Measurements from ENCODE around the gene MUC5AC. TPM values are rescaled to one million over a fixed set of nuclear protein-coding genes. Genes with fewer than 3 reads are reported as not detected.

The MUC5AC gene
- total and polyA plus RNA-seq, 7 experiments from 2014 or later, result not detected

- H3K4me3 ChIP-seq (ENCODE audit: low read length), result no peak overlapping the region
- no peaks in the 10 kb centered on the region for H3K4me1 ChIP-seq (ENCODE audit: control insufficient read depth in 2 of 2, insufficient read depth in 2 of 2, low read length in 2 of 2)
- no peak overlapping the region for H3K27ac ChIP-seq (ENCODE audit: low read depth, low read length)
- H3K9me3 ChIP-seq (ENCODE audit: control insufficient read depth in 2 of 3, low read length in 3 of 3), result no peaks in the 10 kb centered on the region
- POLR2A ChIA-PET, result no interaction called here
- intact Hi-C loops (cut with micrococcal nuclease), result no loop called here
- DNase-seq (no peak), ATAC-seq (no peak)
- Mint-ChIP-seq H3K4me1 (no peaks in the 10 kb centered on the region), H3K4me3 (no peak overlapping the region), H3K36me3 (no peaks in the 10 kb centered on the region), H3K27me3 (peaks cover 0 to 15% (median 0%) of the 10 kb centered on the region in 5 donors), H3K27ac (no peak overlapping the region), H3K9me3 (no peaks in the 10 kb centered on the region)
- H3K36me3 ChIP-seq (ENCODE audit: control insufficient read depth in 2 of 3, insufficient read depth in 3 of 3, low read length in 3 of 3), result no peaks in the 10 kb centered on the region
- CTCF ChIA-PET, result no interaction called here
- H3K27me3 ChIP-seq (ENCODE audit: control insufficient read depth in 2 of 2, insufficient read depth in 2 of 2, low read length in 2 of 2), result no peaks in the 10 kb centered on the region
Observed at GRCh38 chr11:1196516-1197391, 39.0 kb downstream of the MUC5AC start.

DNA sequence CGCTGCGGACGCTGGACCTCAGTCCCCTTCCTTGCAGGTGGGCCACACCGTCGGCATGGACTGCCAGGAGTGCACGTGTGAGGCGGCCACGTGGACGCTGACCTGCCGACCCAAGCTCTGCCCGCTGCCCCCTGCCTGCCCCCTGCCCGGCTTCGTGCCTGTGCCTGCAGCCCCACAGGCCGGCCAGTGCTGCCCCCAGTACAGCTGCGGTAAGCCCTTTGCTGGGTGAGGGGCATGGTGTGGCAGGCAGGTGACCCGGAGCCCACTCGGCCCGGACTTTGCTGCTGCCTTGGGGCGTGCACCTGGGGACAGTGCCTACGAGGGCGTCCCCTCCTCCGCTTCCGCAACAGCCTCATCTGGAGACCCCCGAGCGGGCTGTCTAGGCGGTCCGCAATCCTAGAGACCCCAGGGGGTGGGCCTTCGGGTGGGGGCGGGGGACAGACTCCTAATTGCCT is 39.7 kb downstream of the MUC5AC start:
- Histone ChIP-seq H3K4me1 (ENCODE audit: control insufficient read depth in 2 of 2, insufficient read depth in 2 of 2, low read length in 2 of 2) (no peaks in the 10 kb centered on the region), H3K36me3 (ENCODE audit: control insufficient read depth in 2 of 3, insufficient read depth in 3 of 3, low read length in 3 of 3) (no peaks in the 10 kb centered on the region), H3K27ac (ENCODE audit: low read depth, low read length) (no peak overlapping the region), H3K9me3 (ENCODE audit: control insufficient read depth in 2 of 3, low read length in 3 of 3) (no peaks in the 10 kb centered on the region), H3K27me3 (ENCODE audit: control insufficient read depth in 2 of 2, insufficient read depth in 2 of 2, low read length in 2 of 2) (no peaks in the 10 kb centered on the region), H3K4me3 (ENCODE audit: low read length) (no peak overlapping the region)
- CTCF ChIA-PET, result no interaction called here
- H3K36me3 Mint-ChIP-seq, result no peaks in the 10 kb centered on the region
- no peak for DNase-seq
- no peak overlapping the region for H3K27ac Mint-ChIP-seq
- ATAC-seq, result no peak
- peaks cover 0 to 9% (median 0%) of the 10 kb centered on the region in 5 donors for H3K27me3 Mint-ChIP-seq
- no peak overlapping the region for H3K4me3 Mint-ChIP-seq
- H3K4me1 Mint-ChIP-seq, result no peaks in the 10 kb centered on the region
- intact Hi-C loops (cut with micrococcal nuclease), result no loop called here
- POLR2A ChIA-PET, result no interaction called here
- no peaks in the 10 kb centered on the region for H3K9me3 Mint-ChIP-seq

GRCh38 chr11:1197886-1198560 is 40.3 kb downstream of the MUC5AC start:
- POLR2A ChIA-PET, result no interaction called here

GRCh38 chr11:1198561-1199240 is 40.9 kb downstream of the MUC5AC start:
- Mint-ChIP-seq H3K27me3 (peaks cover 0 to 4% (median 0%) of the 10 kb centered on the region in 5 donors), H3K4me3 (no peak overlapping the region), H3K27ac (no peak overlapping the region), H3K4me1 (no peaks in the 10 kb centered on the region), H3K9me3 (no peaks in the 10 kb centered on the region), H3K36me3 (no peaks in the 10 kb centered on the region)
- H3K9me3 ChIP-seq (ENCODE audit: control insufficient read depth in 2 of 3, low read length in 3 of 3), result no peaks in the 10 kb centered on the region
- no peak overlapping the region for H3K4me3 ChIP-seq (ENCODE audit: low read length)
- H3K27me3 ChIP-seq (ENCODE audit: control insufficient read depth in 2 of 2, insufficient read depth in 2 of 2, low read length in 2 of 2), result no peaks in the 10 kb centered on the region
- no peaks in the 10 kb centered on the region for H3K4me1 ChIP-seq (ENCODE audit: control insufficient read depth in 2 of 2, insufficient read depth in 2 of 2, low read length in 2 of 2)
- POLR2A ChIA-PET, result no interaction called here
- ATAC-seq, result no peak
- H3K27ac ChIP-seq (ENCODE audit: low read depth, low read length), result no peak overlapping the region
- intact Hi-C loops (cut with micrococcal nuclease), result no loop called here
- CTCF ChIA-PET, result no interaction called here
- no peaks in the 10 kb centered on the region for H3K36me3 ChIP-seq (ENCODE audit: control insufficient read depth in 2 of 3, insufficient read depth in 3 of 3, low read length in 3 of 3)
- no peak for DNase-seq

More at GRCh38 chr11:1197886-1198560, 40.3 kb downstream of the MUC5AC start:
- Histone ChIP-seq H3K9me3 (ENCODE audit: control insufficient read depth in 2 of 3, low read length in 3 of 3) (no peaks in the 10 kb centered on the region), H3K36me3 (ENCODE audit: control insufficient read depth in 2 of 3, insufficient read depth in 3 of 3, low read length in 3 of 3) (no peaks in the 10 kb centered on the region), H3K4me3 (ENCODE audit: low read length) (no peak overlapping the region), H3K27ac (ENCODE audit: low read depth, low read length) (no peak overlapping the region), H3K4me1 (ENCODE audit: control insufficient read depth in 2 of 2, insufficient read depth in 2 of 2, low read length in 2 of 2) (no peaks in the 10 kb centered on the region), H3K27me3 (ENCODE audit: control insufficient read depth in 2 of 2, insufficient read depth in 2 of 2, low read length in 2 of 2) (no peaks in the 10 kb centered on the region)
- no peak overlapping the region for H3K4me3 Mint-ChIP-seq
- DNase-seq (no peak), ATAC-seq (no peak)
- H3K36me3 Mint-ChIP-seq, result no peaks in the 10 kb centered on the region
- H3K9me3 Mint-ChIP-seq, result no peaks in the 10 kb centered on the region
- H3K27ac Mint-ChIP-seq, result no peak overlapping the region
- no peaks in the 10 kb centered on the region for H3K4me1 Mint-ChIP-seq
- H3K27me3 Mint-ChIP-seq, result peaks cover 0 to 5% (median 0%) of the 10 kb centered on the region in 5 donors
- CTCF ChIA-PET, result no interaction called here
- intact Hi-C loops (cut with micrococcal nuclease), result no loop called here

DNA sequence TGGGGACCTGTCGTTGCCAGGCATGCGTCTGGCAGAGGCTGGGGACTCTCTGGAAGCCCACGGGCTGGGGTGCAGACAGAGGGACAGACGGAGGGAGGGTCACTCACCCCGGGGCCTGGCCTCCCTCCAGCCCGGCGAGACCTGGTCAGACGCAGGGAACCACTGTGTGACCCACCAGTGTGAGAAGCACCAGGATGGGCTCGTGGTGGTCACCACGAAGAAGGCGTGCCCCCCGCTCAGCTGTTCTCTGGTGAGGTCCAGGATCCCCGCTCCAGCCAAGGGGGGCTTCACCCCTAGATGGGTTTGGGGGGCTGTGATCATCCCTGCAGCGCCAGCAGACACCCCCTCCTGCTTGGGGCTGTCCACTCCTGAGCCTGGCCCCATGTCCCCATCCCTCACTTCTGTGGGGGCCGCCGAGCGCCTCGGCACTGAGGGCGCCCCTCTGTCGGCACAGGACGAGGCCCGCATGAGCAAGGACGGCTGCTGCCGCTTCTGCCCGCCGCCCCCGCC is 41.5 kb downstream of the MUC5AC start:
- peaks cover 0 to 4% (median 0%) of the 10 kb centered on the region in 5 donors for H3K27me3 Mint-ChIP-seq
- ChIA-PET CTCF (no interaction called here), POLR2A (no interaction called here)
- H3K4me3 ChIP-seq (ENCODE audit: low read length), result no peak overlapping the region
- no peaks in the 10 kb centered on the region for H3K4me1 Mint-ChIP-seq
- H3K27me3 ChIP-seq (ENCODE audit: control insufficient read depth in 2 of 2, insufficient read depth in 2 of 2, low read length in 2 of 2), result no peaks in the 10 kb centered on the region
- no peaks in the 10 kb centered on the region for H3K36me3 ChIP-seq (ENCODE audit: control insufficient read depth in 2 of 3, insufficient read depth in 3 of 3, low read length in 3 of 3)
- no peaks in the 10 kb centered on the region for H3K9me3 ChIP-seq (ENCODE audit: control insufficient read depth in 2 of 3, low read length in 3 of 3)
- no peak overlapping the region for H3K4me3 Mint-ChIP-seq
- H3K36me3 Mint-ChIP-seq, result no peaks in the 10 kb centered on the region
- H3K27ac Mint-ChIP-seq, result no peak overlapping the region
- H3K4me1 ChIP-seq (ENCODE audit: control insufficient read depth in 2 of 2, insufficient read depth in 2 of 2, low read length in 2 of 2), result no peaks in the 10 kb centered on the region
- ATAC-seq (no peak), DNase-seq (no peak)
- intact Hi-C loops (cut with micrococcal nuclease), result no loop called here
- no peaks in the 10 kb centered on the region for H3K9me3 Mint-ChIP-seq
- H3K27ac ChIP-seq (ENCODE audit: low read depth, low read length), result no peak overlapping the region

GRCh38 chr11:1199751-1200610 is 42.2 kb downstream of the MUC5AC start:
- Mint-ChIP-seq H3K9me3 (no peaks in the 10 kb centered on the region), H3K4me3 (no peak overlapping the region), H3K36me3 (no peaks in the 10 kb centered on the region), H3K4me1 (no peaks in the 10 kb centered on the region), H3K27ac (no peak overlapping the region), H3K27me3 (peaks cover 0 to 4% (median 0%) of the 10 kb centered on the region in 5 donors)
- Histone ChIP-seq H3K9me3 (ENCODE audit: control insufficient read depth in 2 of 3, low read length in 3 of 3) (no peaks in the 10 kb centered on the region), H3K27me3 (ENCODE audit: control insufficient read depth in 2 of 2, insufficient read depth in 2 of 2, low read length in 2 of 2) (no peaks in the 10 kb centered on the region), H3K27ac (ENCODE audit: low read depth, low read length) (no peak overlapping the region), H3K4me3 (ENCODE audit: low read length) (no peak overlapping the region), H3K4me1 (ENCODE audit: control insufficient read depth in 2 of 2, insufficient read depth in 2 of 2, low read length in 2 of 2) (no peaks in the 10 kb centered on the region), H3K36me3 (ENCODE audit: control insufficient read depth in 2 of 3, insufficient read depth in 3 of 3, low read length in 3 of 3) (no peaks in the 10 kb centered on the region)
- POLR2A ChIA-PET, result no interaction called here
- intact Hi-C loops (cut with micrococcal nuclease), result loop anchor here in 1 of 2 donors (5.0 to 10.0 kb wide), 2 partner anchors 65 to 427 kb away; partner anchors contain the start of gene KRTAP5-5
- CTCF ChIA-PET, result interaction anchor here (1.1 kb wide), 1 partner anchor 320 kb away, joined by 3 read pairs; no protein-coding TSS in a partner anchor
- DNase-seq, result no peak
- ATAC-seq, result no peak

Measured in naive thymus-derived CD4-positive, alpha-beta T cell (primary cell).